Measurements from ENCODE around the gene EDAR. TPM values are rescaled to one million over a fixed set of nuclear protein-coding genes. Genes with fewer than 3 reads are reported as not detected.
A peak's percentile ranks its signal among the peaks of the same experiment; 100 is the strongest.

The EDAR gene
- total and polyA plus RNA-seq, 2 of the 8 experiments (the other 6 are each of a cell fraction or from before 2014, with no cell fraction given): not detected

- TF ChIP-seq, protein P1, sequence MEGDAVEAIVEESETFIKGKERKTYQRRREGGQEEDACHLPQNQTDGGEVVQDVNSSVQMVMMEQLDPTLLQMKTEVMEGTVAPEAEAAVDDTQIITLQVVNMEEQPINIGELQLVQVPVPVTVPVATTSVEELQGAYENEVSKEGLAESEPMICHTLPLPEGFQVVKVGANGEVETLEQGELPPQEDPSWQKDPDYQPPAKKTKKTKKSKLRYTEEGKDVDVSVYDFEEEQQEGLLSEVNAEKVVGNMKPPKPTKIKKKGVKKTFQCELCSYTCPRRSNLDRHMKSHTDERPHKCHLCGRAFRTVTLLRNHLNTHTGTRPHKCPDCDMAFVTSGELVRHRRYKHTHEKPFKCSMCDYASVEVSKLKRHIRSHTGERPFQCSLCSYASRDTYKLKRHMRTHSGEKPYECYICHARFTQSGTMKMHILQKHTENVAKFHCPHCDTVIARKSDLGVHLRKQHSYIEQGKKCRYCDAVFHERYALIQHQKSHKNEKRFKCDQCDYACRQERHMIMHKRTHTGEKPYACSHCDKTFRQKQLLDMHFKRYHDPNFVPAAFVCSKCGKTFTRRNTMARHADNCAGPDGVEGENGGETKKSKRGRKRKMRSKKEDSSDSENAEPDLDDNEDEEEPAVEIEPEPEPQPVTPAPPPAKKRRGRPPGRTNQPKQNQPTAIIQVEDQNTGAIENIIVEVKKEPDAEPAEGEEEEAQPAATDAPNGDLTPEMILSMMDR (IDR thresholded peaks at IDR 0.05; ENCODE audit: control extremely low read depth in 1 of 3, insufficient read depth in 1 of 3, low read depth in 1 of 3, low read length in 3 of 3): peak; percentile 23 to 63 (median 40)
- no peak for TF ChIP-seq SRF (IDR thresholded peaks at IDR 0.05; ENCODE audit: low read depth, low read length)
- no peak for TF ChIP-seq HDAC6 (IDR thresholded peaks at IDR 0.05; ENCODE audit: low read depth, low read length)
- no peak for TF ChIP-seq TAF7 (optimal IDR thresholded peaks at IDR 0.05; ENCODE audit: borderline replicate concordance, low read depth, low read length)
- no peak for TF ChIP-seq SIX5 (IDR thresholded peaks at IDR 0.05; ENCODE audit: low read depth, low read length)
- TF ChIP-seq BCL11A (IDR thresholded peaks at IDR 0.05; ENCODE audit: low read depth in 2 of 2, low read length in 2 of 2): no peak
- no peak for TF ChIP-seq SUZ12 (IDR thresholded peaks at IDR 0.05; ENCODE audit: low read length)
- no peak for TF ChIP-seq FOSL1 (IDR thresholded peaks at IDR 0.05; ENCODE audit: insufficient read depth, low read depth, low read length)
Observed at GRCh38 chr2:108944601-108945331, 44.3 kb downstream of the EDAR start (continued).

Data from H1 (cell line).